Left ventricle myocardium inferior (tissue), 1 donor: ENCODE measurements around the gene PRRX2. TPM values are rescaled to one million over a fixed set of nuclear protein-coding genes. Genes with fewer than 3 reads are reported as not detected.

Source experiments
- DNase-seq: peaks from one replicate; pipeline ENCODE4 v3.0.0-alpha.2; 2020
- H3K27ac ChIP-seq: fragments of 200-600 bp; replicated peaks from 2 replicates; pipeline ENCODE4 v1.8.0; 2021
- H3K27me3 ChIP-seq: fragments of 200-600 bp; 2 replicates; pipeline ENCODE4 v1.8.0; 2021; ENCODE audit warnings: low read depth
- H3K36me3 ChIP-seq: fragments of 200-600 bp; 2 replicates; pipeline ENCODE4 v1.8.0; 2021
- H3K4me1 ChIP-seq: fragments of 200-600 bp; 2 replicates; pipeline ENCODE4 v1.8.0; 2021
- H3K4me3 ChIP-seq: fragments of 200-600 bp; 2 replicates; pipeline ENCODE4 v1.8.0; 2021; ENCODE audit warnings: mild to moderate bottlenecking, moderate library complexity
- H3K9me3 ChIP-seq: fragments of 200-600 bp; replicated peaks from 2 replicates; pipeline ENCODE4 v1.8.0; 2021
- CTCF ChIP-seq: fragments of 200-600 bp; IDR thresholded peaks from 2 replicates; pipeline ENCODE4 v1.8.0; 2021; ENCODE audit warnings: antibody characterized with exemption, mild to moderate bottlenecking, borderline replicate concordance
- intact Hi-C: fragments of 100-400 bp; cut with micrococcal nuclease; formaldehyde crosslinking; loops from one replicate; pipeline ENCODE4 v1.11.0; 2022
- total RNA-seq: library from RNA; stranded (reverse); fragmentation: NEBNext Ultra II Directional; extraction: Animal tissue kit (Norgen Biotek cat#: 25700); gene quantifications from one replicate; pipeline ENCODE4 v1.2.1, GENCODE V29; 2021
- donor health status: DM: no; HTN: yes; CAD: no; lungs with severe emphysema.

PRRX2 gene
- total RNA-seq, 1 donor from 2014 or later, result 0.85 TPM

GRCh38 chr9:129696944-129697655, 31.7 kb downstream of the PRRX2 start:
- Histone ChIP-seq H3K9me3 (no peaks in the 10 kb centered on the region), H3K4me1 (peaks cover 18% of the 10 kb centered on the region), H3K27ac (peak overlapping the region; percentile 65), H3K27me3 (peaks cover 67% of the 10 kb centered on the region), H3K4me3 (peak overlapping the region; percentile 62), H3K36me3 (no peaks in the 10 kb centered on the region)
- no peak for TF ChIP-seq CTCF
- DNase-seq, result peak; percentile 41
- intact Hi-C loops, result no loop called here

- no peaks in the 10 kb centered on the region for H3K36me3 ChIP-seq
- H3K27ac ChIP-seq, result peak overlapping the region; percentile 65
- H3K27me3 ChIP-seq, result peaks cover 68% of the 10 kb centered on the region
- H3K4me1 ChIP-seq, result peaks cover 21% of the 10 kb centered on the region
- H3K4me3 ChIP-seq, result peak overlapping the region; percentile 62
- intact Hi-C loops, result no loop called here
- TF ChIP-seq CTCF, result no peak
- peak; percentile 22 for DNase-seq
- H3K9me3 ChIP-seq, result no peaks in the 10 kb centered on the region
Observed at GRCh38 chr9:129697656-129698253, 32.3 kb downstream of the PRRX2 start.

- Histone ChIP-seq H3K9me3 (no peaks in the 10 kb centered on the region), H3K27ac (peak overlapping the region; percentile 65), H3K4me3 (peak overlapping the region; percentile 62), H3K36me3 (no peaks in the 10 kb centered on the region), H3K27me3 (peaks cover 74% of the 10 kb centered on the region), H3K4me1 (peaks cover 23% of the 10 kb centered on the region)
- no peak for TF ChIP-seq CTCF
- intact Hi-C loops, result no loop called here
- peak; percentile 46 for DNase-seq
Observed at GRCh38 chr9:129698254-129698757, 32.9 kb downstream of the PRRX2 start.

GRCh38 chr9:129701054-129701453, 35.6 kb downstream of the PRRX2 start:
- DNase-seq, result no peak
- TF ChIP-seq CTCF, result no peak
- Histone ChIP-seq H3K9me3 (no peaks in the 10 kb centered on the region), H3K4me1 (peaks cover 23% of the 10 kb centered on the region), H3K27ac (no peak overlapping the region), H3K27me3 (peaks cover 77% of the 10 kb centered on the region), H3K36me3 (no peaks in the 10 kb centered on the region), H3K4me3 (no peak overlapping the region)
- intact Hi-C loops, result no loop called here

GRCh38 chr9:129701549-129701948, 36.1 kb downstream of the PRRX2 start:
- no peak for TF ChIP-seq CTCF
- Histone ChIP-seq H3K4me3 (no peak overlapping the region), H3K4me1 (peaks cover 22% of the 10 kb centered on the region), H3K9me3 (no peaks in the 10 kb centered on the region), H3K36me3 (no peaks in the 10 kb centered on the region), H3K27ac (no peak overlapping the region), H3K27me3 (peaks cover 72% of the 10 kb centered on the region)
- no peak for DNase-seq
- intact Hi-C loops, result no loop called here
